ENCODE results near the gene SPRY2. TPM values are rescaled to one million over a fixed set of nuclear protein-coding genes. Genes with fewer than 3 reads are reported as not detected.

The SPRY2 gene
- polyA plus RNA-seq, 1 donor, result 62.4 TPM

DNA sequence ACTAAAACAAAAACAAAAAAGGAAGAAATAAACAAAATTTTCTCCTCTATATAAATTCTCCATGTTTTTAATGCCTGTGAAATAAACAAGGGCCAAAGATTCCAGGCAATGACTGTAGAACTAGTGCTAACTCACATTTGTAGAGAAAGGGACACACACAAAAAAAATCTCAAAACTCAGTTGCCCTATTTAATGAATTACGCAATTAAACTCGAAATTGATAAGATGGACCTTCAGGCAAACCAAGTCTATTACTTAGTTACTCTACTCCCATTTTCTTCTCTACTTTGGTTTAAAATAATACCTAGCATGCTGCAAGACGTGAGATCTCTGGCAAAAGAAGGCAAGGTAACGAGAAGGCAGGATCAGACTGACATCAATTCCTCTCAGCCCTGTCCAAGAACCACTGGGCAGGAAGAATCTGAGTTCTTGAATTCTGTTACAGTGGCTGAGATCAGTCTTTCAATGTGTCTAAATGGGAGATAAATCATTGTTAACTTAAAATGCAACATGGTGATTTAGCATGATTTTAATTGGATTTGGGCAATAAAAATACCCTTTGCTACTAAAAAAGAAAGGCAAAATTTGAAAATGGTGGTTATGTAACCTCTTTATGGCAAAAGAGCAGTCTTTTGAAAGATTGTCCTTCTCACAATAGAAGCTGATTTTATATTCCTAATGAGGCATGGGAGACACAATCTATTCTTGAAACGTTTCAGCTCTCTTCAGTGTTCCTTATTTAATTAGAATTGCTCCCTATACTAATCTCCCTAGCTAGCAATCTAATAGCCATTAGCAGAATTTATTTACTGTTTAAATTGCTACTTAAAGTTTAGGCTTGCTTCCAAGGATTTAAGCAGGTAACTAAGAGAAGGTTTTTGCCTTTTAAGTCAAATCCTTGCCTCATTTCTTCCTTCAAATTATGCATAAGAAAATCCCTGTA lies 25.9 kb downstream of the SPRY2 start:
- no peak for DNase-seq

DNA sequence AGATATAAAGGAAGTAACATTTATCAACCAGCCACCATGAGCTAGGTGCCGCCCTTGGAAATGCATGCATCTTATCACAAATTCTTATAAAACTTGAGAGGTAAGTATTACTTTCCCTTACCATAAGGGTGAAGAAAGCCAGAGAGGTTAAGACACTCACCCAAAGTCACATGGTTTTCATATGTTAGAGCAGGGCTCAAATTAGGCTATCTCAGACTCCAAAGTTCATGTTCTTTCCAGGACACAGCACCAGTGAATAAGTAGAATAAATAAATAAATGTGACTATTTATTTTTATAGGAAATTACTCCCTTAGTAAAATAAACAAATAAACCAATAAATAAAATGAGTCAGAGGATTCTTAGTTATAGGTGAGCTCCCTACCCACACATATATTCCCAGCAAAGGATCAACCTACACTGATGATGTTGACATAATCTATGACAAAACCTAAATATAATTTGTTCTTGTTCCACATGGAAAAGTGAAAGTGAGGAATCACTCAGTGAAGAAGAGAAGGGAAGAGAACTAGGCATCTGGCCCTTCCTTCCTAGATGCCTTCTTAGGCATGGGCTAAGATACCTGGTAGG lies 27.2 kb downstream of the SPRY2 start:
- no peak for DNase-seq

DNA sequence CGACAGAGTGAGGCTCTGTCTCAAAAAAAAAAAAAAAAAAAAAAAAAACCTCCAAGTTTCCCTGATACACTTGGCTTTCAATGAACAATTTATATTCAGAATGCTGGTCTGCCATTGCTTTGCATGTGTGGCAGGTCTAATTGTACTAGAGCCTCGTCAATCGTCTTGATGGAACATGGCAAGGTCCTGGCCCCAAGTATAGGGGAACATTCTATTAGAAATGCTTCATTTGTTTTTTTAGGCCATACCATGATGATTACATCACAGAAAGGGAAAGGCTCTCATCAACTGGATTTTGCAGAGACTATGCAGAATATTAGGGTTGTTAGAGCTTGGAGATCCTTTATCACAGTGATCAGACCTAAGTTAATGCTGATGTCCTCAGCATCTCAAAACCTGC lies 28.0 kb downstream of the SPRY2 start:
- DNase-seq, result no peak

DNA sequence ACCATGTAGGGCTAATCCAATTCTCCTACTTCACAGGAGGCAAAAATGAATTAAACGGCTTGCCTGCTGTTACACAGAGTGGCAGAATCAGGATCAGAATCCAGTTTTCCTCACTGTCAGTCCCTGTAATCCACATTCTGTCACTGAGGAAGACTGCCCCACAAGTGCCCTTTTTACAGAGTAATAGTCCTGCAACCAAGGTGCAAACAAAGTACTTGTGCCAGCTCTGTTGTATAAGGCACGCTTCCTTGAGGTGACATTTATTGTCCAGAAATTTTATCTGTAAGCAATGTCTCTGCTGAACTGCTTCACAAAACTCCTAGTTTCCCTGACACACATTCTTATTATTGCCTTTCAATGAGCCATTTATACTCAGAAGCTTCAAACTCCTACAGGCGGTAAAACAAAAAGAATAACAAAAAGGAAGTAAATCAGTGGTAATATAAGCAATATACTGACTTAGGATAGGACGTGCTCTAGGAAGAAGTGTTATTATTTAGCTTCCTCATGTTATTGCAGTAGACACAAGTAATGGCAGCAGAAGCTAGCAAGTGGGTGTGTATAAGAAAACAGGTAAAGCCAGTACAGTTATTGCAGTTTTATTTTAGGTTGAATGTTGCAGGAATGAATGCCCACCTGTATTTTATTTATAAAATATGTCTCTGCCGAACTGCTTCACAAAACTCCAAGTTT lies 28.8 kb downstream of the SPRY2 start:
- DNase-seq, result no peak

DNA sequence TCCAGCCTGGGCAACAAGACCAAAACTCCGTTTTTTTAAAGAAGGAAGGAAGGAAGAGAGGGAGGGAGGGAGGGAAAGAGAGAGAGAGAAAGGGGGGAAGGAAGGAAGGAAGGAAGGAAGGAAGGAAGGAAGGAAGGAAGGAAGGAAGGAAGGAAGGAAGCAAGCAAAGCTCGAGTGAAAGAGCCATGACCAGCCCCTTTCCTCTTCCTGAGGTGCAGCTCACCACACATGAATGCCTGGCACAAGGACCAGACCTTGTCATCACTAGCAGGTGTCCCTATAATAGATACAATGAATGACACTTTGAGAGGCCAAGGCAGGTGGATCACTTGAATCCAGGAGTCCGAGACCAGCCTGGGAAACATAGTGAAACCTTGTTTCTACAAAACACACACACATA lies 31.0 kb downstream of the SPRY2 start:
- no peak for DNase-seq

DNA sequence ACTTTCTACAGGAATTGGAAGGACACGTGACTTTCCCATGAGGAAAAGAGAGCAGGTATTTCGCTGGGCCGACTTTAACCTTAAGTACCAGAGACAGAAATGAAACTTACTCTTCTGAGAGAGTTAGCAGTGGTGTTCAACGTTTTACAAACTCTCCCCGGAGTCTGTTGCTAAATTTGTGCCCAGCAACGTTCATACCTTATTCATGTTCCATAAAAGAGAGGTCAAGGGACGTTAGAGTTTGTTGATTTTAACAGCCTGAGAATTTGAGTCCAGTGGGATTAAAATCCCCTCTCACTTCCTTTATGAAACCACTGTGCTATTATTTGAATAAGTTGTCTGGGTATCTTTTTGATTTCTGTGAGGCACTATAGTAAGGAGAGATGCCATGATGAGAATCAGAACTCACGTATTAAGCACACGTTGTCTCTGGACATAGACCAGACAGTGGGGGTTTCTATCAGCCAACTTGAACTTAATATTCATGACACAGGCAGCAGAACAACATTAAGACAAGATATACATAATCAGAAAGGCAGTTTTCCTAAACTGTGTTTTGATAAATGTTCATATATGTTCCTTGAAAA lies 33.4 kb downstream of the SPRY2 start:
- no peak for DNase-seq

DNA sequence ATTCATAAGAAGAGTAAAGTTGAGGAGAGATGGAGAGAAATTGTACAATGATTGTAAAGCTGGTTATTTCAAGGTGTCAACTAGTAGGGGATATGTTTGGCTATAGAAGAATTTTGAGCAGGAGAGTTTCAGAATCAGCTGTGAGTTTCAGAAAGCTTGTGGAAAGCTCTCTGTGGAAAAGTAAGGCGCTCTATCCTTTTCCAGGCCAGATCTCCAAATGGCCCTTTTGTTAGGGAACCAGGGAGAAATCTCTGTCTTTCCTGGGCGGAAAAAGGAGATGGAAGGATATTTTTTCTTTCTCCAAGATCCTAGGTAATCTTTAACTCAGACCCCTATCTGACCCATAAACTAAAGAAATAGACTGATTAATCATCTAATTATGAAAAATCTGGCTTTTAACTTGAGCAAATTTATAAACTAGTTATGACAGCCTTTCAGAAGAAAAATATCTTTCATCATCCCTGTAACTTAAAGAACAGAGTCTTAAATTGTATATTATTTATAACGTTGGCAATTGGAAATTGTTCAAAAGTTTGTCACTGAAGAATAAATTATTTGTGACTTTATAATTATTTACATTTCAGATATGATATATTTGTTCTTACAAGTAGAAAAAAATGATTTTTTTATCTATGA lies 34.5 kb downstream of the SPRY2 start:
- DNase-seq, result no peak

DNA sequence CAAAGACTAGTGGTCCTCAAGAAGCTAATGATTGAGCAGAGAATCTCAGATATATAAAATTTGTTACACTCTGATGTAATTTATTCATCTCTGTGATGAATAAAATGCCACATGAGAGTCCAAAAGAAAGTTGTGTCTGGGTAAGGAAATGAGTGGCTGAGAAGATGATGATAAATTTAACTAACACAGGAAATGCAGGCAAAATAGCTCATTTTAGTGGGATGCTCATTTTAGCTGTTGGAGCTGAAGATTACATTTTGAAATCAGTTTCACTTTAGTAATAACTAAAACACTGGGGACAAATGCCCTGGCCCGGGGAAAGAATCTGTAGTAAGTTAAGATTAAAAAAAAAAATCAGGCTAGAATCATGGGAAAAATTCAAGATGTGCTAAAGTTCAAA lies 35.2 kb downstream of the SPRY2 start:
- DNase-seq, result no peak

DNA sequence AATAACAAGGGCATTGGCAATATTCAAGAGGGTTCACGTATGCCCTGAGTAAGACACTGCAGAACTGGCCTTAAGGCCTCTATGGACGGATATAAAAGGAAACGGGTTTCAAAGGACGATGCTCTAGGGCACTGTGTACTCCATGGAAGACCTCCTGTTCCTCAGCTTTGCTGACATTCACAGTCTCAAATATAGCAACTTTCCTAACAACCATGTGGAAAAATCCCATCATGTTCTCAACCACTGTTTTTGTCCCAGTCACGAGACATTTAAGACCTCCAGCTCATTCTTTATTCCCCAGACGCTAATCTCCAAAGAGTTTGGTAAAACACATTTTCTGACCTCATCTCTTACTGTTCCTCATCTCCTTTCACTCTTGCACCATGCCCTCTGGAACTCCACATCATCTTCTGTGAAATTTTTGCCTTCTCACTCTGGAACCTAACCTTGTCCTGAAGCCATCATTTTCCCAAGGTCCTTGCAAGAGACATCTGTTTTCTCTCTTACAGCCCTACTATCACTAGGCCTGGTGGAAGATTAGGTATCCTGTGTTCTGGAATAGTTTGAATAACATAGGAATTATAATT lies 37.6 kb downstream of the SPRY2 start:
- no peak for DNase-seq

DNA sequence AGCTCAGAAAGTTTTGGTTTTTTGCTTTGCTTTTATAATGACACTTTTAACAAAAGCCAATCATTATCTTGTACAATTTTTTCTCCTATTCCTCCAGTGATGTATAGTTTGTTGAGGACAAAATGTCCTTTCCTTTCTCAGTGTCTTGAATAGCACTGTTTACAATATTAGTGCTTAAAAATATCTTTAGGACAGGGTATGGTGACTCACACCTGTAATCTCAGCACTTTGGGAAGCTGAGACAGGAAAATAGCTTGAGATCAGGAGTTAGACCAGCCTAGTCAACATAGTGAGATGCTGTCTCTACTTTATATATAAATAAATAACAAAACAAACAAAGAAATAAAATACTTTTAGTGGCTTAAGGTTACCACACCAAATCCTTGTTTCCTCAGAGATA lies 41.9 kb downstream of the SPRY2 start:
- no peak for DNase-seq

DNA sequence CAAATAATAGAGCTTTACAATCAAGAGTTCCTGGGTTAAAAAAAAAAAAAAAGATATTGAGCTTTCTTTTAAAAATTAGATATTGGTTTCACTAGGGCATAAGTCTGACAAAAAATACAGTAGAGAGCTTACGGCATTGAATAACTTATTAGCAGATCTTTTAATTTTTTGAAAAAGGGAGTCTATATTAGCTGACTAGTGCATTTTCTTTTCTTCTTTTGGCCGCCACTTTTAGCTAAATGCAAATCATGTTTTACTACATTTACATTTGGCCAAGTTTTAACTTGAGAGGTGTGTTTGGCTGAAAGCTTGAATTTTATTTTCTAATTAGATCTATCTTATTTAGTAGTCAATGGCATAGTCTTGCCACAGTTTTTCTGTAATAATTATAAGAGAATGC lies 43.4 kb downstream of the SPRY2 start:
- DNase-seq, result no peak

DNA sequence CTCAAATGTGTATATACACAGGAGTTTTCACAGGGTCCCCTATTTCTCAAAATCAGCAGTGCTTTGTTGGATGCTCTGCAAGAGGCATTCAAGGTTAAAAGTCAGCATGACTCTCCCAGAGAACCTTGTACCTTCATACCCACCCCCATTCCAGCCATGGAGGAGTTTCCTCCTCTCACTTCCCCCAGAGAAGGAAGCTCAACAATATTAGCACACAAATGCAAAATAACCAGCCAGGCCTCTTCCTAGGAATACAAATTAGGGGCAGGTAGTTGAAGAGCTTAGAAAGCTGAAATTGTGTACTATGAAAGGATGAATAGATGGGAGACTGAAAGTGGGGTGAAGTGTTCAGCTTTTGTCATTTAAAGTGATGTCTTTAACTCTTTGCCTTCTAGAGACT lies 43.8 kb downstream of the SPRY2 start:
- no peak for DNase-seq

DNA sequence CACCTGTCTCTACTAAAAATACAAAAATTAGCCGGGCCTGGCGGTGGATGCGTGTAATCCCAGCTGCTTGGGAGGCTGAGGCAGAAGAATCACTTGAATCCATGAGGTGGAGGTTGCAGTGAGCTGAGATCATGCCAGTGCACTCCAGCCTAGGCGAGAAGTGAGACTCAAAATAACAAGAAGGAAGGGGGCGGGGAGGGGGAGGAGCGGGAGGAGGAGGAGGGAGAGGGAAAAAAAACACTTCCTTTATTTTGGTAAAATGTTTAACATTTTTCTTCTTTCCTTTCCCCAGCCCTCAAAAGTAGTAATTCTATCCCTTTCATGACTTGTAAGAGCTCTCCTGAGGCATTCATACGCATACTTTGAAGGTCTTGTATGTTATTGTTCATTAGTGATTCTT lies 44.3 kb downstream of the SPRY2 start:
- DNase-seq, result no peak

DNA sequence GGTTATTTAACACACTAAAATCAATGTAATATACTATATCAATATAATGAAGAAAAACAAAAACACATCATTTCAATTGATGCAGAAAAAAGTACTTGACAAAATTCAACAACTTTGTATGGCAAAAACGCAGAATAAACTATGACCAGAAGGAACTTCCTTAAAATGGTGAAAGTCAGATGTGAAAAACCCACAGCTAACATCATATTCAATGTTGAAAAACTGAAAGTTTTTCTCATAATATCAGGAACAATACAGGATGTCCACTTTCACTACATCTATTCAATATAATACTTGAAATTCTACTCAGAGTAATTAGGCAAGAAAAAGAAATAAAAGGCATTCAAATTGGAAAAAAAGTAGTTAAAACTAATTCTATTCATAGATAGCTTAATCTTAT lies 50.3 kb downstream of the SPRY2 start:
- DNase-seq, result no peak

Measured in left kidney (tissue), 2 donors.